Activated CD4-positive, alpha-beta T cell treated with anti-CD3 and anti-CD28 coated beads, Interleukin-2, amount 50 U/mL, for 48 hours (primary cell): ENCODE results near the gene CNTNAP2.
"Not testable (repeated sequence)": the region's sequence is repeated elsewhere in the genome, so short reads cannot be mapped to it uniquely, and the experiment has no call there.

ENCODE experiments used
- DNase-seq, 2 experiments: peaks; one replicate each; pipeline ENCODE4 v3.0.0-alpha.2; 2020

The CNTNAP2 gene

GRCh38 chr7:147721962-147722830 is 1605.6 kb downstream of the CNTNAP2 start:
- no peak for DNase-seq

DNA sequence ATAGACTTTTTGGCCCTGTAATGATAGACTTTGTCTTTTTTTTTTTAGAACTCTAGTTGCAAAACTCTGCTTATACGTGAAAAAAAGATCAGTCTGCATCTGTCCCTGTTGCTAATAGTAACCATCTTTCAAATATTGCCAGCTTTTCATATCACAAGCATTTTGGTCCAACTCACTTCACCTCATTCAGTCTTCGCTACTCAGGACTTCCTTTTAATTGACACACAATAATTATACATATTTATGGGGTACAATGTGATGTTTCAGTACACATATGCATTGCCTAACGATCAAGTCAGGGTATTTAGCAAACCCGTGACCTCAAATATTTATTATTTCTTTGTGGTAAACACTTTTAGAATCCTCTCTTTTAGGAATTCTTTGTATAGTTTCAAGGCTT is 1606.9 kb downstream of the CNTNAP2 start:
- no peak for DNase-seq

GRCh38 chr7:147731311-147731710 is 1614.7 kb downstream of the CNTNAP2 start:
- DNase-seq, result no peak

DNA sequence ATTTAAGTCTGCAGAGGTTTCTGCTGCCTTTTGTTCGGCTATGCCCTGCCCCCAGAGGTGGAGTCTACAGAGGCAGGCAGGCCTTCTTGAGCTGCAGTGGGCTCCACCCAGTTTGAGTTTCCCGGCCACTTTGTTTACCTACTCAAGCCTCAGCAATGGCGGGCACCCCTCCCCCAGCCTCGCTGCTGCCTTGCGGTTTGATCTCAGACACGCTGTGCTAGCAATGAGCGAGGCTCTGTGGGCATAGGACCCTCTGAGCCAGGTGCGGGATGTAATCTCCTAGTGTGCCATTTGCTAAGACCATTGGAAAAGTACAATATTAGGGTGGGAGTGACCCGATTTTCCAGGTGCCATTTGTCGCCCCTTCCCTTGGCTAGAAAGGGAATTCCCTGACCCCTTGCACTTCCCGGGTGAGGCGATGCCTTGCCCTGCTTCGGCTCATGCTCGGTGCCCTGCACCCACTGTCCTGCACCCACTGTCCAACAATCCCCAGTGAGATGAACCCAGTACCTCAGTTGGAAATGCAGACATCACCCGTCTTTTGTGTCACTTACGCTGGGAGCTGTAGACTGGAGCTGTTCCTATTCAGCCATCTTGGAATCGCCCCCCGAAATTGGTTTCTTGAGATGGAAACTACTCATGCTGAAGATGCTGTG is 1621.1 kb downstream of the CNTNAP2 start:
- DNase-seq, result not testable (repeated sequence)

- no peak for DNase-seq
Measured at GRCh38 chr7:147742301-147742700, 1625.7 kb downstream of the CNTNAP2 start.

DNA sequence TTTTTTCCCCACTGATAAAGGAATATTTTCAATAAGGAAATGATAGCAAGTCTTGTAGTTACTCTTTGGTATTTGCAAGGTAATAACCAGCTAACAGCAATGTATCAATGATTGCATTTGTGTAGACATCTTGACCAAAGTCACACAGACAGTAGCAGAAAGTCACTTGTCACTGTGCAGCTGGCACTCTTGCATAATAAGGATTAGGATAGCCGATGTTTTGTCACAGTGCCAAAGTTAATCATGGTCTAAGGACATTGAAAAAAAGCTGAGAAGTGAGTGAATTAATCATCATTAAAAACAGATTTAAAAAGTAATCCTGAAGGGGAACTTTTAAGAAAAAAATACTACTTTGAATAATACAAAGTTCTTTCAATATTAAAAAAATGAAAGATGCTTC is 1639.7 kb downstream of the CNTNAP2 start:
- no peak for DNase-seq

DNA sequence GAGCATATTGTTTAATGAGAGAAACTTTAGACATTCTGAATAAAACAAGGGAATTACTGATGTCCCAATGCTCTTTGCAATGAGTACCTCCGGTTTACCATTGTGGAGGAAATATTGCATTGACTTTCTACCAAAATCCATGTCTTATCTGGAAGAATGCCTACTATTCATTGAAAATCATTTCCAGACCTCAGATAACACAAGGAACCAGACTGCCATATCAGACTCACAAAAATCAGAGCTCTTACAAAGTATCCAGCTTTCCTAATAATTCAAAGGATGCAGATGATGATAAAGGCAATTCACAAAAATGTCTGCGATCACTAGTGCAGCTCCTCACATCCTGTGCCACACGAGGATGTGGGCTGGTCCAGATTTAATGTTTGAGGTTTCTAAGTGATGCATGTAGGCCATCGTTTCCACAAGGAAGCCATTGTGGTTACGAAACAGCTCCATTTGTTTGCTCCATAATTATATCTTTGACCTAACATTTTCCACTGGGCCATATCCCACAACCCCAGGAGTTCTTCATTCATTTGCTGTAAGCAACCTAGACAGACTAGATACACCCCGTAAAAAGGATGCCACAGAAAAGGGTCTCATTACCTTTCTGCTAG is 1642.8 kb downstream of the CNTNAP2 start:
- DNase-seq, result no peak

DNA sequence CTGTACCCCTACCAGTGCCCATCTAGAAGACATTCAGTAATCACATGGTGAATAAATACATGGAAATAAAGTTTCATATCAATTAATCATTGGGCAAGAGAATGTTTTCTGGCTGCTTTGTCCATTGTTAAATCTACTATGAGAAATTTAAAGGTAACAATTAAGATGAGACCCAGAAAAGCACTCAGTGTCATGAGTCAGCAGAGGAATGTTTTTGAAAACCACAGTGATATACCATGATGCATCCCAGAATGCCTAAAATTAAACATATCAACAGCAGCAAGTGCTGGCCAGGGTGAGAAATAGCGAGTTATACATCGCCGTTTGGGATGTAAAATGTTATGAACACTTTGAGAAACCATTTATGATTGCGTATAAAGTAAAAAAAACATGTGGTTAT is 1648.7 kb downstream of the CNTNAP2 start:
- DNase-seq, result no peak

GRCh38 chr7:147771344-147771743 is 1654.7 kb downstream of the CNTNAP2 start:
- DNase-seq, result no peak

DNA sequence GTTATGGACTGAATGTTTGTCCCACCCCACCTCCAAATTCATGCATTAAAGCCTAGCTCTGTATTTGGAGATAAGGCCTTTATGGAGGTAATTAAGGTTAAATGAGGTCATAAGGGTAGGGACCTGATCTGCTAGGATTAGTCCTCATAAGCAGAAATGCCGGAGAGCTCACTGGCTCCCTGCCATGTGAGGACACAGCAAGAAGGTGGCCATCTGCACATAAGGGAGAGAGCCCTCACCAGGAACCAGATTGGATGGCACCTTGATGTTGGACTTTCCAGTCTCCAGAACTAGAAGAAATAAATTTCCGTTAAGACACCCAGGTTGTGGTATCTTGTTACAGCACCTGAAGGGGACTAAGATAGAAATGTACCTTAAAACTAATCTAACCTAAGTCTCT is 1657.9 kb downstream of the CNTNAP2 start:
- no peak for DNase-seq

GRCh38 chr7:147775516-147776284 is 1659.1 kb downstream of the CNTNAP2 start:
- no peak for DNase-seq

DNA sequence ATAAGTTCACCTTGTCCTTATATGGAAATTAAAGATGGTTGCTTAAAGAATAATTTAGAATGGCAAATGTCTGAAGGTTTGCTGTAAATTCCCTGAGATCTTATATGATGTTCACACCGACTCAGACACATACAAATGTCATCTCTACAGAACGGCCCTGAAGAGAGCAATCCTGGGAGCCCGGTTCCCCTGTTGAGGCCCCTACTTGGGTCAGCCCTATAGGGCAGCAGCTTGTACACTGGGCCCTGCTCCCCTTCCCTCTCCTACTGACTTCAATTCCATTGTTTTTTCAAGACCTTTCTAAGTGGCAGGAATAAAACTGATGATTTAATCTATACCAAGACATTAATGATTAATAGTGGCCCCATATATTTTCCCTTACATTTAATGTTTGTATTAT is 1660.7 kb downstream of the CNTNAP2 start:
- no peak for DNase-seq

GRCh38 chr7:147779949-147780348 is 1663.3 kb downstream of the CNTNAP2 start:
- no peak for DNase-seq

DNA sequence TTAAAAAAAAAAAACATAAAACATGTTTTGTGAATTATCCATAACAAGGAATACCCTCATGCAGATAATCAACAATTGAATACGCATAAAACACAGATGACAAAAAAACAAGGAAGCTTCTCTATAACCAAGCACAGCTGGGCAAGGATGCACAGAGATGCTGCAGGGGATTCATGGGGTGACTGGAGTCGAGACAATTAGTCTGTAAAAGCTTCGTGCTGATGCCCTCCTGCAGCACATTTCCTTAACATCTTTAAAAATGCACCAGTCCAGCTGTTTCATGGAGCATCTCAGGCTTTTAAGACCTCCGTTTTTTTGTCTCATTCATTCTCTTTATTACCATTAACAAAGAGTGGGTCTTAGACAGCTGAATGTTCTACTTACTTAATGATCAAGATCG is 1680.0 kb downstream of the CNTNAP2 start:
- DNase-seq, result no peak

DNA sequence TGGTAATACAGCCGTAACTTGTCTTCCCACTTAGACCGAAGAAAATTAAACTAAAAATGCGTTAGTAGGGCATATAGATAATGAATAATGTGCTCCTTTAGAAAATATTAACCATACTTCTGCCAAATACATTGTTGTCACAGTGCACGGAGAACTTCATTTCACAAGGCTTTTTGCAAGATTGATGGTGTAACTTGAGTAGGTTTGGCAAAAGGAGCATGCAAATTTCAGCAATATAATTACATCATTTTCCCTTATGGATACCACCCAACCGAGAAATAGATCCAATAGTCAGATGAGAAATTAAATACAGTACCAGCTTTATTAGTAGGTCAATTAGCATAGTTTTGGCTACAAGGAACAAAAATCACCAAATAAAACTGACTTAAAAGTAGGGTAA is 1681.4 kb downstream of the CNTNAP2 start:
- no peak for DNase-seq

GRCh38 chr7:147801762-147802161 is 1685.2 kb downstream of the CNTNAP2 start:
- DNase-seq, result not testable (repeated sequence)

DNA sequence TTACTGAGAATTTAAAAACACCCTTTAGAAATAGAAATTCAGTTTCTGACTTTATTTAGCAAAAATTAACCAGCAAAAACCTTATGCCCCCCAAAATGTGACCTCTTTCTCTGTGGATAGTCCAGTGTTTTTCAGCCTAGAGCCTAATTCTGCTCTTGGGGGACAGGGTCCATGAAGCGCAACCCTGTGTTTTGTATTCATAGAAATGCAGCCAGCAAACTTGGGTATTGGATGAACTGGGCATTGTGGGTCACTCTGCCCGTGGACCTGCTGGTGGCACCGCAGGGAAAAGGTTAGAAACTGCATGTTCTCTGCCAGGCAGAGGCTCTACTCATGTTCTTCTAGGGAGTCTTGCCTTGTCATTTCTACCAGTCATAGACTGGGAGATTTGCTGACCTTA is 1686.5 kb downstream of the CNTNAP2 start:
- DNase-seq, result no peak

DNA sequence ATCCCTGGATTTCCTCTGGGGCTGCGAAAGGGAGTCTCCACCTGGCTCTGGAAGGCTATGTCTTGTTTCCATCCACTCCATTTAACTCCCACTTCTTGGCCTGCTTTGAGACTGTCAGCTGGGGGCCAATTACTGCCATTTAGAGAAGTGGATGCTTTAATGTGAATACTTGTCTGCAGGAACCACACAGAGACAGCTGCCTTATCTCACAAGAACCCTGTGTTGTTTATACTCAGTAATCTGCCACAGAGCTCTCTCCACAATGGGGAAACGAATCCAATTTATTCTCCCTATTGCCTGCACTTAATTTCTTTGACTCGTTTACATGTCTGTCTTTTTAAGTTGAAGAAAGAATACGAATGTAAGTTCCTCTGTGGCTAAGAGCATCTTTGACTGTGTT is 1687.0 kb downstream of the CNTNAP2 start:
- no peak for DNase-seq

GRCh38 chr7:147804032-147804431 is 1687.4 kb downstream of the CNTNAP2 start:
- DNase-seq, result no peak

DNA sequence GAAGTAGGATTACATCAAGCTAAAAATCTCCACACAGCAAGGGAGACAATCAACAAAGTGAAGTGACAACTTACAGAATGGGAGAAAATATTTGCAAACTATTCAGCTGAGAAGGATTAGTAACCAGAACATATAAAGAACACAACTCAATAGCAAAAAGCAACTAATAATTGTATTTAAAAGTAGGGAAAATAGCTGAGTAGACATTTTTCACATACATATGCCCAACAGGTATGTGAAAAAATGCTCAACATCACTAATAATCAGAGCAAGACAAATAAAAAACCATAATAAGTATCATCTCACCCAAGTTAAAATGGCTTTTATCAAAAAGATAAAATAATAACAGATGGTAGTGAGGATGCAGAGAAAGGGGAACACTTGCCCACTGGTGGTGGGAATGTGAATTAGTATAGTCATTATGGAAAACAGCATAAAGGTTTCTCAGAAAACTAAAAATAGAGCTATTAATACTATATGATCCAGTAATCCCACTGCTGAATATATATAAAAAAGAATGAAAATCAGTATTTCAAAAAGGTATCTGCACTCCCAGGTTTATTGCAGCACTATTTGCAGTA is 1689.5 kb downstream of the CNTNAP2 start:
- no peak for DNase-seq

DNA sequence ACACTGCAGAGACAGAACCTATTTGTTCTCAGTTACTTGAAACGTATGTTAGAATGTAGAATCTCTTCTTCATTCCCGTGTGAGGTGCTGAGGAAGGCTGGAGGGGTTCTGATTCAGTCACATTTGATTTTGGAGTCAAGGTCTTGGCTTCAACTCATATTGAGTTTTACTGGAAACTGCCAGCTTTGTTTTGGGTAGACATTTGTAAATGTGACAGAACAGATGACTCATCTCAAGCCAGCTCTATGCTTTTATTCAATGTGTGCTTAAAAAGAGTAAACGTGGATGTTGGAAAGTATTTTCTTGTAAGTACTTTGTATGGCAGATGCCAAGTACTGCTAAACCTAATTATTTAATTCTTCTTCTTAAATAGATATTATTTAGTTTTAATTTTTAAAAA is 1693.2 kb downstream of the CNTNAP2 start:
- no peak for DNase-seq

GRCh38 chr7:147810269-147810668 is 1693.7 kb downstream of the CNTNAP2 start:
- no peak for DNase-seq

DNA sequence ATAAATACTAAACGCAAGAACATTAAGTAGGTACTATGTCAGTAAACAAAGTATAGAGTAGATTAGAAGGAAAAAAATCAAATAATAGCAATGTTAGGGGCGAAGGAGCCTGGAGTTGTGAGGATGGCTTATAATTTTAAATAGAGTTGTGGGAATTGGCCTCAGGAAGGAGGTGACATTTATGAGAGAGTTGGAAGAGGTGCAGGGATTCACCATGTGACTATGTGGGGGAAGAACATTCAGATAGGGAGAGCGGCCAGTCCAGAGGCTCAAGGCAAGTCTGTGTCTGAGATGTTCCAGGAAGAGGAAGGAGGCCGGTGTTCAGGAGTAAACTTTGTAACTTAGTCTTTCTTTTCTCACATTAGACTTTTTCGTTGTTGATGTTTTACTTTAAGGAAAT is 1695.3 kb downstream of the CNTNAP2 start:
- DNase-seq, result no peak
